Fibroblast of the conjunctiva (primary cell): ENCODE measurements around the gene OSGEP.
"Not testable (repeated sequence)": the region's sequence is repeated elsewhere in the genome, so short reads cannot be mapped to it uniquely, and the experiment has no call there.

Experiments
- DNase-seq: peaks from one replicate; pipeline ENCODE4 v3.0.0-alpha.2; 2010; ENCODE audit warnings: low read depth

Gene OSGEP

GRCh38 chr14:20469890-20470602 lies 15.4 kb upstream of the OSGEP start:
- peak; percentile 34 for DNase-seq

- DNase-seq = peak; percentile 86
Observed at GRCh38 chr14:20469242-20469889, 14.8 kb upstream of the OSGEP start, which contains the start of gene PNP. PNP (plus strand) TSS chr14:20469406; CDS start chr14:20469525, 119 bp downstream.

- DNase-seq = no peak
Observed at GRCh38 chr14:20468764-20469241, 14.2 kb upstream of the OSGEP start.

- DNase-seq = peak; percentile 100
Observed at GRCh38 chr14:20461225-20462141, 6.9 kb upstream of the OSGEP start, which contains the start of gene PIP4P1. PIP4P1 (minus strand) TSS chr14:20461434; CDS start chr14:20461325, 109 bp downstream.

- DNase-seq = no peak
Observed at GRCh38 chr14:20460458-20461224, 6.0 kb upstream of the OSGEP start.

GRCh38 chr14:20458031-20458789 lies 3.6 kb upstream of the OSGEP start:
- DNase-seq = no peak

GRCh38 chr14:20456971-20457370 lies 2.4 kb upstream of the OSGEP start:
- DNase-seq = no peak

GRCh38 chr14:20455355-20456300 lies 1.0 kb upstream of the OSGEP start:
- DNase-seq = peak; percentile 70

GRCh38 chr14:20452831-20453230 lies 1.8 kb downstream of the OSGEP start:
- DNase-seq = not testable (repeated sequence)

- no peak for DNase-seq
Observed at GRCh38 chr14:20446889-20447288, 7.7 kb downstream of the OSGEP start.

GRCh38 chr14:20443650-20444049 lies 11.0 kb downstream of the OSGEP start:
- DNase-seq = not testable (repeated sequence)

GRCh38 chr14:20441461-20441860 lies 13.2 kb downstream of the OSGEP start:
- DNase-seq = no peak

GRCh38 chr14:20440882-20441281 lies 13.7 kb downstream of the OSGEP start:
- no peak for DNase-seq

- no peak for DNase-seq
Observed at GRCh38 chr14:20440465-20440864, 14.1 kb downstream of the OSGEP start.

GRCh38 chr14:20438664-20439063 lies 15.9 kb downstream of the OSGEP start:
- no peak for DNase-seq

GRCh38 chr14:20436363-20436755 lies 18.3 kb downstream of the OSGEP start:
- DNase-seq = peak; percentile 40

- DNase-seq = no peak
Observed at GRCh38 chr14:20435582-20436362, 18.8 kb downstream of the OSGEP start, which contains the start of gene KLHL33. KLHL33 (minus strand) TSS chr14:20436166; CDS start chr14:20435811, 355 bp downstream.
